Heart left ventricle (tissue), 16 donors: ENCODE results near the gene TNIP1. TPM values are rescaled to one million over a fixed set of nuclear protein-coding genes. Genes with fewer than 3 reads are reported as not detected.

Source experiments
- ATAC-seq, 4 donors: fragments of 200-7000 bp; cut with Tn5 transposase; one replicate each; pipeline ENCODE4 v1.9.1; 2020 to 2022; ENCODE audit warnings: moderate library complexity in 4 of 4, mild to moderate bottlenecking in 3 of 4, moderate number of reproducible peaks in 1 of 4
- DNase-seq, 5 donors: peaks; one replicate each; pipeline ENCODE4 v3.0.0-alpha.2; 2020
- H3K27ac ChIP-seq, 12 donors: fragments of 200-600 bp; sonication (generic) in 4 of 12; one replicate each; pipeline versions ENCODE4 v1.5.0 to v1.8.0; 2016 to 2022; ENCODE audit warnings: mild to moderate bottlenecking in 2 of 12
- H3K27me3 ChIP-seq, 9 donors: fragments of 200-600 bp; sonication (generic) in 2 of 9; one replicate each; pipeline versions ENCODE4 v1.5.1 to v1.8.0; 2016 to 2022; ENCODE audit warnings: mild to moderate bottlenecking in 3 of 9
- H3K36me3 ChIP-seq, 9 donors: fragments of 200-600 bp; sonication (generic) in 2 of 9; one replicate each; pipeline versions ENCODE4 v1.5.0 to v1.8.0; 2018 to 2022; ENCODE audit warnings: mild to moderate bottlenecking in 2 of 9
- H3K4me1 ChIP-seq, 12 donors: fragments of 200-600 bp; sonication (generic) in 4 of 12; one replicate each; pipeline versions ENCODE4 v1.5.0 to v1.8.0; 2016 to 2022; ENCODE audit warnings: mild to moderate bottlenecking in 3 of 12
- H3K4me3 ChIP-seq, 12 donors: fragments of 200-600 bp; sonication (generic) in 4 of 12; one replicate each; pipeline versions ENCODE4 v1.5.0 to v1.8.0; 2017 to 2022; ENCODE audit warnings: mild to moderate bottlenecking in 9 of 12, moderate library complexity in 4 of 12
- H3K9me3 ChIP-seq, 12 donors: fragments of 200-600 bp; sonication (generic) in 4 of 12; one replicate each; pipeline versions ENCODE4 v1.5.0 to v1.8.0; 2016 to 2022; ENCODE audit warnings: mild to moderate bottlenecking in 1 of 12
- CTCF ChIP-seq, 12 donors: fragments of 200-600 bp; sonication (generic) in 4 of 12; IDR thresholded peaks; one replicate each; pipeline versions ENCODE4 v1.5.0 to v1.8.0; 2018 to 2022; ENCODE audit warnings: antibody characterized with exemption in 12 of 12, mild to moderate bottlenecking in 5 of 12
- POLR2A ChIP-seq, 2 donors: fragments of 450-650 bp; IDR thresholded peaks; one replicate each; pipeline ENCODE4 v1.6.1; 2017; ENCODE audit warnings: antibody characterized with exemption in 2 of 2, mild to moderate bottlenecking in 2 of 2, moderate library complexity in 2 of 2
- WGBS, 4 donors: extraction: QIAGEN DNeasy Blood & Tissue Kit in 2 of 4; methylation state at CpG; one replicate each; pipeline versions ENCODE4 v1.1.5 to v1.1.7; 2013 to 2018; 5-methylcytosine and 5-hydroxymethylcytosine counted together
- intact Hi-C, 10 donors: fragments of 100-400 bp; cut with DNase I; formaldehyde crosslinking; loops; one replicate each; pipeline versions ENCODE4 v1.11.1 to v1.14.2; 2022
- polyA plus RNA-seq, 2 donors: library from polyadenylated mRNA; stranded (reverse); fragments of 200-250 nt; gene quantifications; one replicate each; pipeline ENCODE4 v1.2.3, GENCODE V29; 2013
- total RNA-seq, 9 donors: library from RNA; depleted of rRNA in 2 of 9; stranded (reverse); fragments of >200 nt in 2 of 9; fragmentation: NEBNext Ultra II Directional in 3 of 9; extraction: Animal tissue kit (Norgen Biotek cat#: 25700) in 3 of 9; gene quantifications; one replicate each; pipeline versions ENCODE4 v1.1.0 to v1.2.4, GENCODE V29; 2016 to 2023
- donor health status: ischemic (EF 13 %, LVEDD 7.1; RV severe dilation, severe dysfunction).
- donor health status: healthy with polysubstance abuse.
- donor health status: DM: no; HTN: yes; CAD: no.
- donor health status: DM: no; HTN: no; CAD: no.
- donor health status: ischemic (EF 25% LVEDD 6.9; RV normal size, moderate dysfunction).
- donor health status: ischemic (EF 25% LVEDD 5.7; RV mildly dilated, moderate dysfunction).
- donor health status: healthy.
- donor health status: DM: yes; HTN: yes; CAD: no.
- donor health status: ischemic (EF 35%, LVEDD 5.7; RV mildly dilated, moderate dysfunction).
- donor health status: nonischemic (EF 11% LVEDD 7.7; RV severe dilation, severe dysfunction).
- donor health status: DM: yes; HTN: yes; CAD: no.
- donor health status: PGD.
- donor health status: ischemic (EF 29% LVEDD 5.4; RV normal size, mild dysfunction).
- donor health status: nonischemic (EF 23%, LVEDD 6.1; RV moderate dilation, normal function).

The TNIP1 gene
- total and polyA plus RNA-seq, 11 donors = 86.0 to 180 (median 108) TPM

DNA sequence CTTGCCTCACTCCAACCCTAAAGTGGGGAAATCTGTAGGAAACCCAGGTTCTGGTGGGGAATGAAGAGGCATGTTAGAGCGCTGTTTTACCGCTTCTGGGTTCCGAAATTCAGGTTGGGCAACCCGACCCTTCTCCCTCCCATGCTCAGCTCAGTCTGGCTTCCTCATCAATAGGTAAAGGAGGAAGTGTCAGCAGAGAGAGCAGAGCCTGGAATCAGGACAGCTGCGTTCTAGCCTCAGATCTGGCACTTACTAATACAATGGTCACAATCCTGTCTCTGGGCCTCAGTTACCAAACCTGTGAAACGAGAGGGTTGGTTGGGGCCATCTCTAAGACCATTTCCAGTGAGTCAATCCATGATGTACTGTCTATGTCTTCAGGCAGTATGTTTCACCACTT is 16.2 kb upstream of the TNIP1 start:
- peaks cover 17 to 97% (median 49%) of the 10 kb centered on the region in 12 donors for H3K4me1 ChIP-seq
- no peak for DNase-seq
- peak overlapping the region in 3 of 12 donors; percentile 52 to 56 (median 55) for H3K27ac ChIP-seq
- no peak for ATAC-seq
- H3K27me3 ChIP-seq = no peaks in the 10 kb centered on the region
- no peak for TF ChIP-seq CTCF (IDR thresholded peaks at IDR 0.05)
- no peak for TF ChIP-seq POLR2A (IDR thresholded peaks at IDR 0.05)
- peaks cover 0 to 16% (median 10%) of the 10 kb centered on the region in 9 donors for H3K36me3 ChIP-seq
- no peak overlapping the region for H3K4me3 ChIP-seq
- WGBS, 4 donors = 90 to 93% (median 91%) methylated on average over 6 of the region's 6 CpGs
- H3K9me3 ChIP-seq = no peaks in the 10 kb centered on the region
- intact Hi-C loops = no loop called here

- ATAC-seq (peak; percentile 24 to 47 (median 38)), DNase-seq (no peak)
- H3K27ac ChIP-seq = peak overlapping the region in 11 of 12 donors; percentile 30 to 85 (median 55)
- intact Hi-C loops = no loop called here
- H3K4me1 ChIP-seq = peaks cover 14 to 91% (median 40%) of the 10 kb centered on the region in 12 donors
- H3K4me3 ChIP-seq = no peak overlapping the region
- H3K36me3 ChIP-seq = peaks cover 0 to 6% (median 1%) of the 10 kb centered on the region in 9 donors
- no peak for TF ChIP-seq CTCF (IDR thresholded peaks at IDR 0.05)
- no peak for TF ChIP-seq POLR2A (IDR thresholded peaks at IDR 0.05)
- H3K27me3 ChIP-seq = no peaks in the 10 kb centered on the region
- 34 to 49% (median 42%) methylated on average over 6 of the region's 6 CpGs for WGBS, 4 donors
- no peaks in the 10 kb centered on the region for H3K9me3 ChIP-seq
These were observed 15.2 kb upstream of the TNIP1 start for GRCh38 chr5:151096001-151096373.

DNA sequence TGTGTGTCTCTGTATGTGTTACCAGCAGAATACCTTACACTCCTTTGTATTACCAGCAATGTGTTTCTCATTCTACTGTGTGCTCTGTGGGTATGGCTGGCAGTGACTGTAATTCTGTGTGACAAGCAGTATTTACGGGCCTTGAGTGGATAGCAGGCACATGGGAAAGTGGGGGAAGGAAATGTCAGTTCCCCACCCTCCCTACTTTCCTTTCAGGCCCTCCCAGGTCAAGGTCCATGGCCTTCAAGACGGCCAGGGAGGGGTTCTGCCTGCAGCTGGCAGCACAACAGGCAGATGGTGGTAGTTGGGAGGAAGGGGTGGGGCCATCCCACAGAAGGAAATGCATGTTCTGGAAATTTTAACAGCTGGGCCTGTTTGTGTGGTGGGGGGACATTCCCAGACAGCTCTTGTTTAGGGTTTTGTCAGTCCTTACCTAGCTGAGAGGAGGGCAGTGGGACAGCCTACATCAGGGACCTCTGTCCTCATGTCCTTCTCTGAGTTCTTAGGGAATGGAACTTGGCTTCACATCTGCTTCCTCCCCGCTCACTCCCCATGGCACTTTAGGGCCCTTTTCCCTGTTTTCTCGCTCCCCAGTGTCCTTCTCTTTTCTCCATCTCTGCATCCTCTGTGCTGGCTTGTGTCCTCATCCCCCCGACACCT is 14.6 kb upstream of the TNIP1 start:
- TF ChIP-seq POLR2A (IDR thresholded peaks at IDR 0.05) = no peak
- TF ChIP-seq CTCF (IDR thresholded peaks at IDR 0.05) = no peak
- DNase-seq (peak in 4 of 5 donors; percentile 49 to 69 (median 58)), ATAC-seq (peak; percentile 52 to 78 (median 64))
- Histone ChIP-seq H3K36me3 (peaks cover 0 to 2% (median 0%) of the 10 kb centered on the region in 9 donors), H3K27me3 (no peaks in the 10 kb centered on the region), H3K27ac (peak overlapping the region in 11 of 12 donors; percentile 30 to 85 (median 55)), H3K9me3 (no peaks in the 10 kb centered on the region), H3K4me1 (peaks cover 14 to 86% (median 36%) of the 10 kb centered on the region in 12 donors), H3K4me3 (no peak overlapping the region)
- 37 to 47% (median 43%) methylated on average over 5 of the region's 5 CpGs for WGBS, 4 donors
- intact Hi-C loops = loop anchor here in 1 of 10 donors (2.0 kb wide), 1 partner anchor 15 kb away; the partner anchor contains the start of gene TNIP1

GRCh38 chr5:151094852-151095245 is 14.0 kb upstream of the TNIP1 start:
- no peaks in the 10 kb centered on the region for H3K27me3 ChIP-seq
- no peaks in the 10 kb centered on the region for H3K36me3 ChIP-seq
- H3K4me1 ChIP-seq = peaks cover 14 to 82% (median 31%) of the 10 kb centered on the region in 12 donors
- DNase-seq (no peak), ATAC-seq (peak in 2 of 4 donors; percentile 4 to 18)
- 29 to 47% (median 37%) methylated on average over 8 of the region's 8 CpGs for WGBS, 4 donors
- H3K4me3 ChIP-seq = no peak overlapping the region
- H3K9me3 ChIP-seq = no peaks in the 10 kb centered on the region
- H3K27ac ChIP-seq = peak overlapping the region in 11 of 12 donors; percentile 30 to 85 (median 55)
- intact Hi-C loops = loop anchor here in 1 of 10 donors (2.0 kb wide), 1 partner anchor 14 kb away; the partner anchor contains the start of gene TNIP1
- TF ChIP-seq POLR2A (IDR thresholded peaks at IDR 0.05) (no peak), CTCF (IDR thresholded peaks at IDR 0.05) (no peak)
